ENCODE results near the gene IWS1. TPM values are rescaled to one million over a fixed set of nuclear protein-coding genes. Genes with fewer than 3 reads are reported as not detected.

IWS1 gene
- total and polyA plus RNA-seq, 10 of the 15 experiments (the other 5 are each of a cell fraction or from before 2014, with no cell fraction given): 21.9 to 68.9 (median 45.8) TPM

- TF ChIP-seq EP300 (IDR thresholded peaks at IDR 0.05; ENCODE audit: borderline replicate concordance in 1 of 2, control insufficient read depth in 1 of 2, low read depth in 2 of 2, low read length in 2 of 2) (no peak), E4F1 (IDR thresholded peaks at IDR 0.05; ENCODE audit: borderline replicate concordance, partially characterized antibody) (no peak)
These were observed 26.6 kb upstream of the IWS1 start (continued) for GRCh38 chr2:127552846-127553245.

- FAIRE-seq (no peak), ATAC-seq (no peak), DNase-seq (ENCODE audit: low read depth, low spot score) (no peak)
- POLR2A ChIA-PET: no interaction called here
- Histone ChIP-seq H3K9ac (ENCODE audit: control insufficient read depth, insufficient read depth, low read length) (no peak overlapping the region), H2AFZ (ENCODE audit: control insufficient read depth, low read depth, low read length) (no peak overlapping the region), H3K27me3 (replicated peaks in 1 of 2; ENCODE audit: control insufficient read depth in 2 of 2, insufficient read depth in 2 of 2, low read length in 1 of 2) (peaks cover 0 to 2% of the 10 kb centered on the region in 2 experiments; a peak in 1 of 4 replicates), H3K4me3 (no peak overlapping the region), H3K36me3 (ENCODE audit: control insufficient read depth in 2 of 2, insufficient read depth in 2 of 2, low read length in 1 of 2) (no peaks in the 10 kb centered on the region), H3K4me2 (ENCODE audit: control insufficient read depth, insufficient read depth) (no peak overlapping the region), H3K27ac (ENCODE audit: control insufficient read depth, insufficient read depth) (no peak overlapping the region), H3K4me1 (ENCODE audit: control insufficient read depth, insufficient read depth, low read length) (no peaks in the 10 kb centered on the region), H4K20me1 (ENCODE audit: control insufficient read depth, insufficient read depth) (no peaks in the 10 kb centered on the region), H3K9me3 (replicated peaks; ENCODE audit: control insufficient read depth, insufficient read depth, low read length) (peaks cover 1% of the 10 kb centered on the region; the same call in 1 of the 3 replicates), H3K79me2 (ENCODE audit: control insufficient read depth, insufficient read depth, low read length) (no peaks in the 10 kb centered on the region)
- RAD21 ChIA-PET (ENCODE audit: unreplicated experiment): no interaction called here
- in situ Hi-C loops (cut with MboI) (no loop called here), intact Hi-C loops (cut with micrococcal nuclease; ENCODE audit: unreplicated experiment) (no loop called here)
- SMC1A ChIA-PET (ENCODE audit: uncharacterized antibody, unreplicated experiment): interaction anchor here (1.0 kb wide), 1 partner anchor 22 kb away, joined by 3 read pairs; no protein-coding TSS in a partner anchor
- CTCF ChIA-PET: no interaction called here
- WGBS (ENCODE audit: insufficient coverage, insufficient replicate concordance, low lambda C conversion rate, missing lambda C conversion rate): 21% methylated on average over 6 of the region's 6 CpGs
- no TSS peak for BruUV-seq (replicated peaks)
- no peak for TF ChIP-seq ZNF24 (IDR thresholded peaks at IDR 0.05)
- TF ChIP-seq MYC (IDR thresholded peaks at IDR 0.05; ENCODE audit: insufficient read depth, insufficient read length, insufficient replicate concordance, low read length, severe bottlenecking): no peak
- TF ChIP-seq USF1 (IDR thresholded peaks at IDR 0.05; ENCODE audit: borderline replicate concordance, extremely low read length, insufficient read depth, low read depth, low read length): no peak
- no peak for TF ChIP-seq PRDM15 (CRISPR knock-in tag; IDR thresholded peaks at IDR 0.05)
- no peak for TF ChIP-seq IKZF2 (IDR thresholded peaks at IDR 0.05)
- no peak for TF ChIP-seq EP300 (IDR thresholded peaks at IDR 0.05; ENCODE audit: borderline replicate concordance in 1 of 2, control insufficient read depth in 1 of 2, low read depth in 2 of 2, low read length in 2 of 2)
- no peak for TF ChIP-seq HSF1 (IDR thresholded peaks at IDR 0.05; ENCODE audit: low read depth, low read length)
- no peak for TF ChIP-seq JUND (IDR thresholded peaks at IDR 0.05; ENCODE audit: low read depth, low read length)
- no peak for TF ChIP-seq NR2C1 (IDR thresholded peaks at IDR 0.05)
- no peak for TF ChIP-seq SREBF1 (IDR thresholded peaks at IDR 0.05; ENCODE audit: low read length)
- TF ChIP-seq SUPT20H (IDR thresholded peaks at IDR 0.05; ENCODE audit: borderline replicate concordance, control insufficient read depth, low read depth, low read length): no peak
- TF ChIP-seq RUNX3 (IDR thresholded peaks at IDR 0.05; ENCODE audit: low read length): no peak
These were observed 26.0 kb upstream of the IWS1 start for GRCh38 chr2:127552336-127552735.

Measured in GM12878 (cell line).